Activated T-cell treated with anti-CD3 and anti-CD28 coated beads, Interleukin-2, amount 50 U/mL, for 48 hours (primary cell): ENCODE results near the gene ELP1.
A peak's percentile ranks its signal among the peaks of the same experiment; 100 is the strongest.
"Not testable (repeated sequence)": the region's sequence is repeated elsewhere in the genome, so short reads cannot be mapped to it uniquely, and the experiment has no call there.

Experiments
- DNase-seq, 2 experiments: peaks; one replicate each; pipeline ENCODE4 v3.0.0-alpha.2; 2020

The ELP1 gene, protein sequence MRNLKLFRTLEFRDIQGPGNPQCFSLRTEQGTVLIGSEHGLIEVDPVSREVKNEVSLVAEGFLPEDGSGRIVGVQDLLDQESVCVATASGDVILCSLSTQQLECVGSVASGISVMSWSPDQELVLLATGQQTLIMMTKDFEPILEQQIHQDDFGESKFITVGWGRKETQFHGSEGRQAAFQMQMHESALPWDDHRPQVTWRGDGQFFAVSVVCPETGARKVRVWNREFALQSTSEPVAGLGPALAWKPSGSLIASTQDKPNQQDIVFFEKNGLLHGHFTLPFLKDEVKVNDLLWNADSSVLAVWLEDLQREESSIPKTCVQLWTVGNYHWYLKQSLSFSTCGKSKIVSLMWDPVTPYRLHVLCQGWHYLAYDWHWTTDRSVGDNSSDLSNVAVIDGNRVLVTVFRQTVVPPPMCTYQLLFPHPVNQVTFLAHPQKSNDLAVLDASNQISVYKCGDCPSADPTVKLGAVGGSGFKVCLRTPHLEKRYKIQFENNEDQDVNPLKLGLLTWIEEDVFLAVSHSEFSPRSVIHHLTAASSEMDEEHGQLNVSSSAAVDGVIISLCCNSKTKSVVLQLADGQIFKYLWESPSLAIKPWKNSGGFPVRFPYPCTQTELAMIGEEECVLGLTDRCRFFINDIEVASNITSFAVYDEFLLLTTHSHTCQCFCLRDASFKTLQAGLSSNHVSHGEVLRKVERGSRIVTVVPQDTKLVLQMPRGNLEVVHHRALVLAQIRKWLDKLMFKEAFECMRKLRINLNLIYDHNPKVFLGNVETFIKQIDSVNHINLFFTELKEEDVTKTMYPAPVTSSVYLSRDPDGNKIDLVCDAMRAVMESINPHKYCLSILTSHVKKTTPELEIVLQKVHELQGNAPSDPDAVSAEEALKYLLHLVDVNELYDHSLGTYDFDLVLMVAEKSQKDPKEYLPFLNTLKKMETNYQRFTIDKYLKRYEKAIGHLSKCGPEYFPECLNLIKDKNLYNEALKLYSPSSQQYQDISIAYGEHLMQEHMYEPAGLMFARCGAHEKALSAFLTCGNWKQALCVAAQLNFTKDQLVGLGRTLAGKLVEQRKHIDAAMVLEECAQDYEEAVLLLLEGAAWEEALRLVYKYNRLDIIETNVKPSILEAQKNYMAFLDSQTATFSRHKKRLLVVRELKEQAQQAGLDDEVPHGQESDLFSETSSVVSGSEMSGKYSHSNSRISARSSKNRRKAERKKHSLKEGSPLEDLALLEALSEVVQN (N-terminal part only)

DNA sequence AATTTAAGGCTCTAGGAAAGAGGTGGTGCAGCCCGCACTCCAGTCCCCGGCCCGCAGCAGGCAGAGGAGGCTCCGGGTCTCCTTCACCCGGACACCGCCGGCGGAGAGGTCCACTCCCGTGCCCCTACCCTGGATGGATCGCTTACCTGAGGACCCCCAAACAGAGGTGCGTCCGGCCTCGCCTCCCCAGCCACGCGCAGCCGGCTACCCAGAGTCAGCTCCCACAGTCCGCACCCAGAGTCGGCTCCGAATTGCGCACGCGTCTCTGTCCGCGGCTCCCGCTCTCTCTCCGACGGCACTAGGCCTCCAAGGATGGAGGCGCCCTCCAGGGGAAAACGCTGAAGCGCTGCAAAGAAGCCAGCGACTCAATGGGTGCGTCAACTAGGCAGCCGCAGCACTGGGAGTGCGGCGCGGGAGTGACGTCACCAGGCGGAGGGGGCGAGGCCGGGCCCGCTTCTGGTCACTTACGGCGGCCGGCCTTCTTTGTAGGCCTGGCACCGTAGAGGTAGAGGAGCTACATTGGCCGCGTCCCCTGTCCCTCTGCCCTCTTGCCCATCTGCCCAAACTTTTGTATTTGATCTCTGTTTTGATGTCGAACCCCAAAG lies at the start of gene ELP1:
TSS of gene ELP1 (minus strand) at position 407 of the 605 bp plus-strand sequence. CDS start 2,978 bp downstream, outside the sequence.
- peak; percentile 93 to 94 for DNase-seq

DNA sequence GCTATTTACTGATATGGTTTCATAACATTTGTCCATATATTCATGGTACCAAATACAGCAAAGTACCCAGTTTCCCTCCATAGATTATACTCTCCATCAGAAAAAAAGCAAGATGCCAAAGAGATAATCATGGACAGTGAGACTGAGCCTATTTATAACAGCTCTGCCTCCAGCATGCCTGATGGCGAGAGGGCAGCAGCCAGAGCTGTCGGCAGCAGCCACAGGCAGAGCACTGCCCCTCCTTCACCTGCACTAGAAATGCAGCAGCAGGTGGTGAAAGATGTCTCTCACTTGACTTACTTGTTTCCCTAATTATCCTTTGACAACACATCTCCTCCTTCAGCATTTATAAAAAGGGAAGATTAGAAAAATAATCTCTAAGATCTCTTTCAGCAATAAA lies 47.0 kb upstream of the ELP1 start:
- DNase-seq, result no peak

DNA sequence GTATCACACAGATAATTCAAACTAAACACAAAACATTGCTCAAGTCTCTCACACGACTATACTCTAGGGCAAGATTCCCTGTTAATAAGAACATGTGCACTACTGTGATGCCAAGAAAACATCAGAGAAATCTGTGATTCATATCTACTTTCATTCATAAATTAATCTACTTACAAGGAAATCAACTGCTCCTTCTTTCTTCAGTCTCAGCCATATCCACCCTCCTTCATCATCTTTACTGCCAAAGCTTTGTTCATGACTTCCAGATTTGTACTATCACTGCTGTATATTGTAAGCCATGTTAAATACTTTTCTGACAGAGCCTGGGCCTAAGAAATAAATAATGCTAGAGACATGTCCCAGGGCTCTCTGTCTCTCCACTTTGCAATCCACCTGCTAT lies 44.3 kb upstream of the ELP1 start:
- no peak for DNase-seq

DNA sequence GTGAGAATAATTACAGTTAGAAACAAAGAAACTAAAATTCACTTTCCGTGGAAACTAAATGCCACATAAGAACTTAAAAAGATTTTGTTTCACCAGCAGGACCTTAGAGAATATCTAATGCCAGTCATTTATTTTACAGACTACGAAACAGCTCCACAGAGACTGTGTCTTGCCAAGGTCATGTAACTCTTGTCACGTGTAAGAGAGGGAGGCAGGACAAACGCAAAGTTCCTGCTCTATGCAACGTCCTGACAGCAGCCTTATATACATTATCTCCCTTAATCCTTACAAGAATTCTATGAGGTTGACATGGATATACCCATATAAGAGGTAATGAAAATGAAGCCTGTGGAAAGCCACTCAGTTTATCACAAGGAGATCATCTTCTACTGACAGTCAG lies 40.0 kb upstream of the ELP1 start:
- no peak for DNase-seq

DNA sequence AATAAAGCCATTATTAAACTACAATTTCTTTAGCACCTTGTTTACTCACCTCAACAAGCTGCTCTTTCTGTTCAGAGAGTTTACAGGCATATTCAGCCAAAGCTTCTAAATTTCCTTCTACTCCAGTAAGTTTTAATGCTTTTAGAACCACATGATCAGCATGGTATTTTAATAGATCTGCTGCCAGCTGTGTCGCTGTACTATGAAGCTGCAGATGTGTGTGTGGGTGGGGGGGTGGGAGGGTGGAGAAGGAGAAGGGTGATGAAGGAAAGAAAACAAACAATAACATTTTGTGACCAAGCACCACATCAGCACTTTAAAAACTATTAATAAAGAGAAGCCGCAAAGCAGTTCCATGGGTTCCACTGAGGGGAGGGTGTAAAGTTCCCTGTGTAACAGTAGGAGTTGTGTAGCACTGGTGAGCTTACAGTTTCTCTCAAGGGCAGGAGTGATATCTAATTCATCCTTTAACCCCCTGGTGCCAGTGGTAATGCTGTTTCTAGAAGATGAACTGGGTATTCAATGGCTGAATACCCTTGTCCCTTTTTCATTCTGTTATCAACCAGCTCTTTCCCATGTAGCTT lies 38.8 kb upstream of the ELP1 start:
- no peak for DNase-seq

DNA sequence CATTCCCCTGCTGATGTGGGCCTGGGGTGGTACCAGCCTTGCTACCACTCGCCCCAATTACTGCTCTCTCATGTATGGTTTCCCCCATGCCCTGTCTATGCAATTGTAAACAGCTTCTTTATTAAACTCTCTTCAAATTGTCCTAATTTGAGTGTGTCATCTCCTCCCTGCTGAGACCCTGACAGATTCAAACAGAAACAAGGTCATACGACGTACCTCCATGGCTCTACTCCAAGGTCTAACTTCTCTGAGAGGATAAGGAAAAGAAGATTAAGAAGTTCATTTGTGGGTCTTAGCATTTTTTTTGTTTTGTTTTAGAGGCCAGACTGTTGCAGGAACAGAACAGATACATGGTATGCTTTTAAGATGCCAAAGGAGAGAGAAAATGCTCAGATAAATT lies 38.3 kb upstream of the ELP1 start:
- DNase-seq, result no peak

DNA sequence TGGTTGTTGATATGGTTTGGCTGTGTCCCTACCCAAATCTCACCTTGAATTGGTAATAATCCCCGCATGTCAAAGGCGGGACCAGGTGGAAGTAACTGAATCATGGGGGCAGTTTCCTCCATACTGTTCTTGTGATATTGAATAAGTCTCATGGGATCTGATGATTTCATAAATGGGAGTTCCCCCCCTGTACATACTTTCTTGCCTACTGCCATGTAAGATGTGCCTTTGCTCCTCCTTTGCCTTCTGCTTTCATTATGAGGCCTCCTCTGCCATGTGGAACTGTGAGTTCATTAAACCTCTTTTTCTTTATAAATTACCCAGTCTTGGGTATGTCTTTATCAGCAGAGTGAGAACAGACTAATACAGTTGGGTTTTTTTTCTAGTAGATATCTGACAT lies 37.5 kb upstream of the ELP1 start:
- DNase-seq, result not testable (repeated sequence)

DNA sequence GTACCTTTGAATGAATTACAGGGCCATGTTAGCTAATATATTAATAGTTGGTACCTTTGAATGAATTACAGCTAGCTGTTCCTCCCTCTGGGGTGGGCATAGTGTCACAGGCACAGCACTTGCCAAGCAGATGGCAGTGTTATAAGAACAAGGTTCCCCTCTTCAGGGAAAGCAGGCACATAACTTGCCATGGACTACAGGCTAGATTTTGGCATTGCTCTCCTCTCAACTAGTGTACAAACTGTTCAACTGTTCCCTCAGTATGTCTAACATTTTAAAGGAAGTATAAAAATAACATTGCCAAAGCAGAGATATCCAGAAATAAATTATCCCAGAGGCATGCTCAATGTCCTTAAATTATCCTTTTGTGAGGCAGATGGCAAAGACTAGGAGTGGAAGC lies 34.0 kb upstream of the ELP1 start:
- DNase-seq, result no peak

DNA sequence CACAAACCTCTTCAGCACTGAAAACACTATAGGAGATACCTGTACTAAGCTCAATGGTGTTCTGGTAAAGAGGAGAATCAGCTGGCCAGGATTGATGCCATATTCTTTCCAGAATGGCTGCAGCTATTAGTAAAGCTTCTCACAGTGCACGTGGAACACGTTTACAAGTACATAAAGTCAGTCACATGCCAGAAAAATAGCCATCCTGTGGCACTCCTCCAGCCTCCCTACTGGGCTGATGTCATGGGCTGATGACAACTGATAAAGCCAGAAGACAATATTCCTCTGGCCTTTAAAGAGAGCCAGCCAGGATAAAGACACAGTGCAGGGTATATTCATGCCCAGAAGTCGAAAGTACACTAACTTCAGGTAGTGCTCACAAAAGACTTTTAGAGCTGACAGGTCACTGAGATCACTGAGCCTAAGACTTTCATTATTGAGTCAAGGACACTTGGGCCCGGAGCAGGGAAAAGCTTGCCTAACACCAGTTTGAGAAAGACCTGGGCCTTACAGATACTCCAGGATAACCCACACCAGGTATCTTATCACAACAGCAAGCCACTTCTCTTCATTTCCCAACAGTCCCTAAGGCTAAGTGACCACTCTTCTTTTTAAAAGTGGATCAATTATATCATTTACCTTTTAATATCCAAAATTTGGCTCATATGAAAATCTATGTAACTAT lies 29.7 kb upstream of the ELP1 start:
- no peak for DNase-seq

DNA sequence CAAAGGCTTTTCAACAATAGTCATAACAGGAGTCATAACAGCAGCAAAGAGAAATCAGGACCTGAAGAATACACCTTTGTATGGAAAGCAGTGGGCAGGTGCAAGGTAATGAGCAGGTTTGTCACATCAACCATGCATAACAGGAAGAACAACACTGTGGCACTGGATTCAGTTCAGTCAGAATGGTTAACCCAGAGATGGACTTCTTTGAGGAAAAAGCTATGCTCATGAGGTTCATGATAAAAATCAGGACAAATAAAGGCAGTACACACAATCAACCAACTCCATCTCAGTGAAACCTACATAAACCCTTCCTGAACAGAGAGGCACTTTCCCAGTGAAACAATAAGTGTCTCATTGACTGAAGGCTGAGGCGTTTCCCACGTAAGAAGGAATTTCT lies 27.2 kb upstream of the ELP1 start:
- DNase-seq, result no peak

DNA sequence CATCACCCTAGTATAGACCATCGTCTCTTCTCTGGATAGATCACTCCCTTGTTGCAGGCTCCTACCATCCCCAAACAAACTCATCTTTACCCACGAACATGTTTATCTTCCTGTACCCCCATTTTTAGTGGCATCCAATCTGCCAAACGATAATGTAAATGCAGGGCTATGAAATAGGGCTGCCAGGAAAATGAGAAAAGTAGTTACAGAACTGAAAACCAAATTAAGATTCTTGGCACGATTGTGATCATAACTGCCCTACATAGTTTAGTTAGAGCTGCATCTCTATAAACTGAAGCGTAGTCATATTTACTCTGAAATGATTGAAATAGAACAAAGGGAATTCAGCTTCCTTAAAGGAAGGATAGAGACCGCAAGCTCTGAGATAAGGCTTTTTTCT lies 26.4 kb upstream of the ELP1 start:
- no peak for DNase-seq

DNA sequence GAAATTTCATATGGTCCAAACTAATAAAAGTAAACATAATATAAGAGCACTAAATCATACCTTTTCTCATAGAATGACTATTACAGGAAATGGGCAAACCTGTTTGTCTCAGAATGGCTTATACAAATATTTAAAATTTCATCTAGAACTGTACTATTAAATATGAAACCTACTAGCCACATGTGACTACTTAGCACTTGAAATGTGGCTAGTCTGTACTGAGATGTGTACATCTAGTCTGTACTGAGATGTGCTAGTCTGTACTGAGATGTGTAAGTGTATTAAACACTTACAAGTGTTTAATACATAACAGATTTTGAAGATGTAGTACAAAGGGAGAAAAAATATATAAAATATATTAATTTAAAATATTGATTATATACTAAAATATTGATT lies 22.7 kb upstream of the ELP1 start:
- no peak for DNase-seq

DNA sequence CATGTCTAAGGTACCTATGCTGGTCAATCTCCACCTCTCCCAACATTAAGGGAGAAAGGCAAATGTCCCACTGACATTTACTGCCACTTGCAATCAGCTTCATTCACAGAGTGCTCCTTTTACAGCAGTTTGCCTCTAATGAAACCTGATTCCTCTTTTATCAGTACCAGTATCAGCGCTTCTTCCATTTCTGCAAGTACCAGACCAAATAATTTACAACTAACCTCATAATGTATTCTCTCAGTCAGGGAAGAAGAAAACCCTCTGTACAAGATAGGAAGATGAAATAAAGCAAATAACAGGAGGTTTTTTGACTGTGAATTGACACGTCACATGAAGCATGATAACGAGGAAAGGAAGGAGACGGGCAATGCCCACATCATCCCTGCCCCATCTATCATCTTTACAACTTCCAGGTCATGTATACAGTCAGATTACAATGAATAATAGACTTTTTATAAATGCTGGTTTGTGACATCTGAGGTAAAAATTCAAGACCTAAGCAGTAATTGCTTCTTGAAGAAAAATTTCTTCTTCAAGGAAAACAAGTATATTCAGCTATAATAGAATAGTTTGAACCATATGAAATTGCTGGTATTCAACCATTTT lies 22.2 kb upstream of the ELP1 start:
- no peak for DNase-seq

DNA sequence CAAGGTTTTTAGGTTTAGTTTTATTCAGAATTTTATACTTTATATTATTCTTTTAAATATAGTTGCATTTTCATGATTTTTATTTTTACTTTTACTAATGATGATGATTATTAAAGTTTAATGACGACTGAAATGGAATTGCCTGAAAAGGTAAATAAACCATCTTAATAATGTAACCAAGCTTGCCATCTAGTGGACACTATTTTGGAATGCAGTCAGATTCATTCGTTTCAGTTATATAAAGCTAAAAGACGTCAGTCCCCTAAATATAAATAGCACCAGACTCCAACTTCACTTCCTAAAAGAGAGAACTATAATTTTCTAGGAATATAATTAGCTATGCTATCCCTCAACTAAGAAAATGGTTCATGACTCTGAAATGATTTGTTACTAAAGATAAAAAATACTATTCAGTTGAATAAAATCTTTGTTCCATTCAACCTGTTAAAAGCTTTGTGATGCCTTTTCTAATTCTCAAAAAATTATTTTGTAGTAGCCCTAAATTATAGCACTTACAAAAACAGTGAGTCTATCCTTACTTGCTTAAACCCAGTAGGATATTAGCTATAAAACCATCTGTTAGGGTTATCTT lies 20.2 kb upstream of the ELP1 start:
- DNase-seq, result no peak

DNA sequence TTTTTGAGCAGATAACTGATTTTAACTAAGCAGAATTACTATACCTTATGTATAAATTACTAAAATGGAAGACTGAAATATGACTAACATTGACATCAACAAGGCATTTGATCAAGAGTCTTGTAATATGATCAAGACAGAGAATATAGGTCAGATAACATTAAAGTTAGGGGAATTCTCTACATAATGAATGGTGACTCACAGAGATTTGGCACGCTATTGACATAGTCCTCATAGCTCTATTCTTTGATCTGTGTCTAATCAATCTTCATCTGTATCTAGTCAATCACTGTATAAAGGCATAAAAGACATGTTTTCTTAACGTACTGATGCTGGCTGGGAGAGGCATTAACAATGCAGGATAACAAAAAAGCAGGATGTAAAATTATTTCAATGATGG lies 17.7 kb upstream of the ELP1 start:
- DNase-seq, result no peak

DNA sequence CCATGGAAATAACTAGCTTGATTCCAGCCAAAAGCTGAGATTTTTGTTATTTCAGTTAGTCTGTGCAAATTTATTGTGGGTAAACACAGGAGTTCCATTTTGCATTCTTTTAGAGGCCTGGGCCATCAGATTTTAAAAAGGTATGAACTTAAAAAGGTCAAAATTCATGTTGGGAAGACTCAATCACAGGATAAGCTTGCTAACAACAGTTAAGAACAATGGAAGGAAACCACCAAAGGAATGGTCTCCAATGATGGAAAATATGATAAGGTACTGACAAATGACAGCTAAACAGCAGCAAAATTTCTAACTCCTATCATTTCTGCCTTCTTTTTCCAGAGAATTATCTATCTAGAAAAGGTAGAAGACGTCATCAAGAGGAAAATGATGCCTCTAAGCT lies 16.2 kb upstream of the ELP1 start:
- DNase-seq, result no peak

DNA sequence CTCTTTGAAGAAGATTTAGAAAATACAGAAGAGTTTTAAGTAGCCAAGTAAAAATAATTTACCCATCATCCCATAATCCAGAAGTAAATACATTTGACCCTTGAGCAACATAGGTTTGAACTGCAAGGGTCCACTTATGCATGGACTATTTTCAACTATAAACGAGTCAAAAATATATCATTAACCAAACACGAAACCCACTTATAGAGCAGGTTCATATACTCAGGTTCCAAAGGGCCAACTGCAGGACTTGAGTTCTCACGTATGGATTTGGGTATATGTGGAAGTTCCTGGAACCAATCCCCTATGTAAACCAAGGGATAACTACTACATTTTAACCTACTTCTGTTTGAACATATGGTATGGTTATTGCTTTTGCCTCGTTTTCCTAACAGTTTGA lies 6.1 kb upstream of the ELP1 start:
- DNase-seq, result no peak

DNA sequence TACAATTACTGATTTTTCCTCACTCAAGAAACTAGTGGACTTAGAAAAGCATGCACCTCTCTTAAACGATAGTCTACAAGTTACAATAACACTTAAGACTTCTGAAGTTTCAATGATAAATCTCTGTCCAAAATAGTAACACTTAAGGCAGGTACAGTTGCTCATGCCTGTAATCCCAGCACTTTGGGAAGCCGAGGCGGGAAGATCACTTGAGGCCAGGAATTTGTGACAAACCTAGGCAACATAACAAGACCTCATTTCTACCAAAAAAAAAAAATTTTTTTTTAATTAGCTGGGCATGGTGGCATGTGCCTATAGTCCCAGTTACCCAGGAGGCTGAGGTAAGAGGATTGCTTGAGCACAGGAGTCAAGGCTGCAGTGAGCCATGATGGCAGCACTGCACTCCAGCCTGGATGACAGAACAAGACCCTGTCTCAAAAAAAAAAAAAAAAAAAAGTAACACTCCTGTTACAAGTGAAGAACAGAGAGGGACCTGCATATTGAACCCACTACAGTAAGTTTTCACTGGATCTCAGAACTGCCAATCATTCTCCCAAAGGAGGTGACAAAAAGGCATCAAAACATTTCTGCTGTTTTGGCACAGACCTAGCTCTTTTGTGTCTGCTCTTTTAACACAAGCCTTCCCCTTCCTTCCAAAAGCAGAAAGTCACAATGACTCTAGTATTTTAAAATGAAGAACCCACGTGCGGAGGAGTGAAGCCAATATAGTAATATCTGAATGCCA lies 3.8 kb upstream of the ELP1 start:
- DNase-seq, result no peak

DNA sequence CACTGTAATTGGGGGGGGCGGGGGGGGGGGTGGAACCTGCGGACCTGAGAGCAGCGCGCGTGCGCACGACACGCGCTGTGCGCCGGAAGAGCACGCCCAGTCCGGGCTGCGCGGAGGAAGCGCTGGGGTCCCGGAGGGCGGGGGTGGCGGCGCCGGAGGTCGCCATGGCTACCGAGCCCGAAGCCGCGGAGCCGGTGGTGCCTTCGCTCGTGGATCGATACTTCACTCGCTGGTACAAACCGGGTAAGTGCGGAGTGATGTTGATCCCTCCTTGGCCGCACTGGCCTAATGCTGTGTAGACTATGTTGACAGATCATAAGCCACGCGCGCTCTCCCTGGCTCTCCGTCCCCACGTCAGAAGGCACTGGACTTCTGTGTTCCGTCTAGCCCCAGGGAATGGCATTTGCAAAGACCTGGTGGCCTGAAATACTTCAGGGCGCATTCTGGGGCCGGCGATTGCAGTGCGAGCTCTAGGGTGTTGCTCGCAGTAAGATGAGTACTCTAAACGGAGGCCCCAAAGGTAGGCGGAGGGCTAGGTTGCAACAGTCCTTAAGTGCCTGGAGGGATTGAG lies 484 bp upstream of the ELP1 start, which contains the start of gene ABITRAM:
TSS of gene ABITRAM (plus strand) at position 78 of the 571 bp plus-strand sequence. CDS start at position 165, 87 bp downstream.
- DNase-seq, result peak in 1 of 2 experiments; percentile 82

DNA sequence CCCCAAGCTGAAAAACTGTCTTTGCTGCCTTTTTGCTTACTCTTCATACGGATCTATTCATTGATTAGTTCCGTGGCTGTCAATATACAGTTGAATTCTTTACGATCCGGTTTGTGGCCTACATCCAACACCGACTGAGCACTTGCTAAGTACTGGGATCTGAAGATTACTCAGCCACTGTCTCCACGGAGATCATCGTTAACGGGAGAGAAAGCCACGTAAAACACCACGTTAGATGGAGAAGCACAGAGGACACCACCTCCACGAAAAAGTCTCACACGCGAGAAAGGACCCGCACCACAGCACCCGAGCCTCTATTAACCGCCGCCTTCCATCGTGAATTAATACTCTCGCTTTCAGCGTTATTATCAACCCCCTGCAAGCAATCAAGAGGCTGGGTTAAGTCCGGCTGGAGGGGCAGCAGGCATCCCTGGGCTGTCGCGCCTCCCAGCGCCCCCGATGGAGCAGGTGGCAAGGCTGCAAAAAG lies 650 bp downstream of the ELP1 start:
- no peak for DNase-seq
